Measurements from ENCODE around the gene AGBL1.
"Not testable (repeated sequence)": the region's sequence is repeated elsewhere in the genome, so short reads cannot be mapped to it uniquely, and the experiment has no call there.

Gene AGBL1

GRCh38 chr15:86087808-86088207 lies 8.1 kb downstream of the AGBL1 start:
- no peak for DNase-seq

- DNase-seq: no peak
Observed at GRCh38 chr15:86089422-86089821, 9.8 kb downstream of the AGBL1 start.

- DNase-seq: no peak
Observed at GRCh38 chr15:86101818-86102217, 22.1 kb downstream of the AGBL1 start.

GRCh38 chr15:86103825-86104224 lies 24.2 kb downstream of the AGBL1 start:
- DNase-seq: no peak

- DNase-seq: no peak
Observed at GRCh38 chr15:86106306-86106705, 26.6 kb downstream of the AGBL1 start.

- DNase-seq: no peak
Observed at GRCh38 chr15:86115145-86115801, 35.6 kb downstream of the AGBL1 start.

- DNase-seq: no peak
Observed at GRCh38 chr15:86121568-86122225, 42.0 kb downstream of the AGBL1 start.

- DNase-seq: not testable (repeated sequence)
Observed at GRCh38 chr15:86122691-86123391, 43.2 kb downstream of the AGBL1 start.

- DNase-seq: no peak
Observed at GRCh38 chr15:86125775-86126174, 46.1 kb downstream of the AGBL1 start.

GRCh38 chr15:86127547-86127946 lies 47.9 kb downstream of the AGBL1 start:
- DNase-seq: no peak

- DNase-seq: no peak
Observed at GRCh38 chr15:86135041-86135440, 55.4 kb downstream of the AGBL1 start.

- no peak for DNase-seq
Observed at GRCh38 chr15:86136861-86137260, 57.2 kb downstream of the AGBL1 start.

- no peak for DNase-seq
Observed at GRCh38 chr15:86138798-86139197, 59.1 kb downstream of the AGBL1 start.

GRCh38 chr15:86139828-86140227 lies 60.2 kb downstream of the AGBL1 start:
- DNase-seq: no peak

- no peak for DNase-seq
Observed at GRCh38 chr15:86154705-86155104, 75.0 kb downstream of the AGBL1 start.

- DNase-seq: no peak
Observed at GRCh38 chr15:86155551-86155950, 75.9 kb downstream of the AGBL1 start.

GRCh38 chr15:86157606-86158293 lies 78.1 kb downstream of the AGBL1 start:
- no peak for DNase-seq

GRCh38 chr15:86159468-86159867 lies 79.8 kb downstream of the AGBL1 start:
- DNase-seq: no peak

- DNase-seq: no peak
Observed at GRCh38 chr15:86161250-86161649, 81.6 kb downstream of the AGBL1 start.

GRCh38 chr15:86162172-86162591 lies 82.5 kb downstream of the AGBL1 start:
- DNase-seq: no peak

- no peak for DNase-seq
Observed at GRCh38 chr15:86162641-86163040, 83.0 kb downstream of the AGBL1 start.

- no peak for DNase-seq
Observed at GRCh38 chr15:86163816-86164215, 84.1 kb downstream of the AGBL1 start.

- no peak for DNase-seq
Observed at GRCh38 chr15:86164232-86164898, 84.7 kb downstream of the AGBL1 start.

Data from DMS79 (cell line).